ENCODE data around the gene TTC7B. TPM values are rescaled to one million over a fixed set of nuclear protein-coding genes. Genes with fewer than 3 reads are reported as not detected.
"Not testable (repeated sequence)": the region's sequence is repeated elsewhere in the genome, so short reads cannot be mapped to it uniquely, and the experiment has no call there.

TTC7B gene
- total RNA-seq, 2 experiments from 2014 or later, result 1.2 to 1.3 TPM

- H3K27ac Mint-ChIP-seq, result no peak overlapping the region
- no peaks in the 10 kb centered on the region for H3K36me3 Mint-ChIP-seq (ENCODE audit: low read depth)
- intact Hi-C loops (cut with DNase I, micrococcal nuclease), result no loop called here
- Histone ChIP-seq H3K4me3 (ENCODE audit: low read length) (no peak overlapping the region), H3K9me3 (ENCODE audit: control insufficient read depth in 1 of 2, insufficient read depth in 1 of 2, low read length in 2 of 2) (peaks cover 5 to 10% of the 10 kb centered on the region in 2 experiments), H3K36me3 (ENCODE audit: insufficient read depth, low read length) (no peaks in the 10 kb centered on the region), H3K27me3 (ENCODE audit: control insufficient read depth in 1 of 2, insufficient read depth in 2 of 2, low read length in 2 of 2) (peaks cover 0 to 6% of the 10 kb centered on the region in 2 experiments), H3K27ac (ENCODE audit: low read depth in 1 of 2, low read length in 2 of 2) (no peak overlapping the region), H3K4me1 (ENCODE audit: insufficient read depth, low read length) (no peaks in the 10 kb centered on the region)
- H3K9me3 Mint-ChIP-seq, result peaks cover 7% of the 10 kb centered on the region
- DNase-seq (no peak), ATAC-seq (ENCODE audit: poor library complexity) (no peak)
- TF ChIP-seq, protein P1, sequence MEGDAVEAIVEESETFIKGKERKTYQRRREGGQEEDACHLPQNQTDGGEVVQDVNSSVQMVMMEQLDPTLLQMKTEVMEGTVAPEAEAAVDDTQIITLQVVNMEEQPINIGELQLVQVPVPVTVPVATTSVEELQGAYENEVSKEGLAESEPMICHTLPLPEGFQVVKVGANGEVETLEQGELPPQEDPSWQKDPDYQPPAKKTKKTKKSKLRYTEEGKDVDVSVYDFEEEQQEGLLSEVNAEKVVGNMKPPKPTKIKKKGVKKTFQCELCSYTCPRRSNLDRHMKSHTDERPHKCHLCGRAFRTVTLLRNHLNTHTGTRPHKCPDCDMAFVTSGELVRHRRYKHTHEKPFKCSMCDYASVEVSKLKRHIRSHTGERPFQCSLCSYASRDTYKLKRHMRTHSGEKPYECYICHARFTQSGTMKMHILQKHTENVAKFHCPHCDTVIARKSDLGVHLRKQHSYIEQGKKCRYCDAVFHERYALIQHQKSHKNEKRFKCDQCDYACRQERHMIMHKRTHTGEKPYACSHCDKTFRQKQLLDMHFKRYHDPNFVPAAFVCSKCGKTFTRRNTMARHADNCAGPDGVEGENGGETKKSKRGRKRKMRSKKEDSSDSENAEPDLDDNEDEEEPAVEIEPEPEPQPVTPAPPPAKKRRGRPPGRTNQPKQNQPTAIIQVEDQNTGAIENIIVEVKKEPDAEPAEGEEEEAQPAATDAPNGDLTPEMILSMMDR (IDR thresholded peaks at IDR 0.05), result no peak
- H3K27me3 Mint-ChIP-seq, result no peaks in the 10 kb centered on the region
- POLR2A ChIA-PET, result no interaction called here
- H3K4me3 Mint-ChIP-seq, result no peak overlapping the region
- no peaks in the 10 kb centered on the region for H3K4me1 Mint-ChIP-seq (ENCODE audit: low read depth)
- CTCF ChIA-PET, result interaction anchor here (0.7 kb wide), 1 partner anchor 12 kb away, joined by 5 read pairs; no protein-coding TSS in a partner anchor
These were observed 284.7 kb downstream of the TTC7B start for GRCh38 chr14:90531497-90531896.

DNA sequence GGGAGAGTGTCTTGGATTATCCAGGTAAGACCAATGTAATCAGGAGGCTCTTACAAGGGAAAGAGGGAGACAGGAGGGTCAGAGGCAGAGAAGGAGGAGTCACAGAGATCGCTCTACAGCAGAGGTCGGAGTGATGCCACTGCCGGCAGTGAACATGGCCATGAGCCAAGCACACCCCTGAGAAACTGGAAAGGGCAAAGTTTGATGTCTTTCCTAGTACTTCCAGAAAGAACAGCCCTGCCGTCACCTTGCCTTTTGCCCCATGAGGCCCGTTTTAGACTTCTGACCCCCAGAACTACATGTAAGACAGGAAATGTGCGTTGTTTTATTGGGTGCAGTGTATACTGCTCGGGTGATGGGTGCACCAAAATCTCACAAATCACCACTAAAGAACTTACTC is 285.7 kb downstream of the TTC7B start:
- H3K27ac Mint-ChIP-seq, result no peak overlapping the region

GRCh38 chr14:90527978-90528377 is 288.3 kb downstream of the TTC7B start:
- no peaks in the 10 kb centered on the region for H3K4me1 ChIP-seq (ENCODE audit: insufficient read depth, low read length)
- H3K4me3 ChIP-seq (ENCODE audit: low read length), result no peak overlapping the region
- H3K9me3 ChIP-seq (ENCODE audit: control insufficient read depth in 1 of 2, insufficient read depth in 1 of 2, low read length in 2 of 2), result peaks cover 5 to 24% of the 10 kb centered on the region in 2 experiments
- no peak overlapping the region for H3K27ac ChIP-seq (ENCODE audit: low read depth in 1 of 2, low read length in 2 of 2)
- no peaks in the 10 kb centered on the region for H3K27me3 Mint-ChIP-seq
- no peak overlapping the region for H3K4me3 Mint-ChIP-seq
- intact Hi-C loops (cut with DNase I, micrococcal nuclease), result no loop called here
- ATAC-seq (ENCODE audit: poor library complexity), result no peak
- peaks cover 0 to 7% of the 10 kb centered on the region in 2 experiments for H3K27me3 ChIP-seq (ENCODE audit: control insufficient read depth in 1 of 2, insufficient read depth in 2 of 2, low read length in 2 of 2)
- H3K36me3 ChIP-seq (ENCODE audit: insufficient read depth, low read length), result no peaks in the 10 kb centered on the region
- no peak for DNase-seq
- TF ChIP-seq, protein P1 (IDR thresholded peaks at IDR 0.05), result no peak
- no peak overlapping the region for H3K27ac Mint-ChIP-seq
- no peaks in the 10 kb centered on the region for H3K4me1 Mint-ChIP-seq (ENCODE audit: low read depth)
- peaks cover 7% of the 10 kb centered on the region for H3K9me3 Mint-ChIP-seq
- ChIA-PET CTCF (no interaction called here), POLR2A (interaction anchor here (0.7 kb wide), 1 partner anchor 742 kb away, joined by 4 read pairs; no protein-coding TSS in a partner anchor)
- no peaks in the 10 kb centered on the region for H3K36me3 Mint-ChIP-seq (ENCODE audit: low read depth)

More for the DNA sequence above, 285.7 kb downstream of the TTC7B start:
- Histone ChIP-seq H3K4me1 (ENCODE audit: insufficient read depth, low read length) (no peaks in the 10 kb centered on the region), H3K27me3 (ENCODE audit: control insufficient read depth in 1 of 2, insufficient read depth in 2 of 2, low read length in 2 of 2) (peaks cover 0 to 6% of the 10 kb centered on the region in 2 experiments), H3K4me3 (ENCODE audit: low read length) (no peak overlapping the region), H3K36me3 (ENCODE audit: insufficient read depth, low read length) (no peaks in the 10 kb centered on the region), H3K9me3 (ENCODE audit: control insufficient read depth in 1 of 2, insufficient read depth in 1 of 2, low read length in 2 of 2) (peaks cover 5 to 10% of the 10 kb centered on the region in 2 experiments), H3K27ac (ENCODE audit: low read depth in 1 of 2, low read length in 2 of 2) (no peak overlapping the region)
- TF ChIP-seq, protein P1 (IDR thresholded peaks at IDR 0.05), result no peak
- CTCF ChIA-PET, result no interaction called here
- H3K36me3 Mint-ChIP-seq (ENCODE audit: low read depth), result no peaks in the 10 kb centered on the region
- no peaks in the 10 kb centered on the region for H3K27me3 Mint-ChIP-seq
- H3K4me1 Mint-ChIP-seq (ENCODE audit: low read depth), result no peaks in the 10 kb centered on the region
- H3K9me3 Mint-ChIP-seq, result peaks cover 7% of the 10 kb centered on the region
- DNase-seq, result no peak
- intact Hi-C loops (cut with DNase I, micrococcal nuclease), result no loop called here
- H3K4me3 Mint-ChIP-seq, result no peak overlapping the region
- POLR2A ChIA-PET, result no interaction called here
- no peak for ATAC-seq (ENCODE audit: poor library complexity)

DNA sequence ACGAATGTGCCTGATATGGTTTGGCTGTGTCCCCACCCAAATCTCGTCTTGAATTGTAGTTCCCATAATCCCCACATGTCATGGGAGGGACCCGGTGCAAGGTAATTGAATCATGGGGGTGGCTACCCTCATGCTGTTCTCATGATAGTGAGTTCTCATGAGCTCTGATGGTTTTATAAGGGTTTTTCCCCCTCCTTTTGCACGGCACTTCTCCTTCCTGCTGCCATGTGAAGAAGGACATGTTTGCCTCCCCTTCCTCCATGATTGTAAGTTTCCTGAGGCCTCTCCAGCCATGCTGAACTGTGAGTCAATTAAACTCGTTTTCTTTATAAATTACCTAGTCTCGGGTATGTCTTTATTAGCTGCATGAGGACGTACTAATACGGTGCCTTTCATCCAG is 289.7 kb downstream of the TTC7B start:
- intact Hi-C loops (cut with DNase I, micrococcal nuclease); H3K9me3 Mint-ChIP-seq; H3K27me3 ChIP-seq (ENCODE audit: control insufficient read depth in 1 of 2, insufficient read depth in 2 of 2, low read length in 2 of 2); H3K4me1 ChIP-seq (ENCODE audit: insufficient read depth, low read length); H3K27ac ChIP-seq (ENCODE audit: low read depth in 1 of 2, low read length in 2 of 2); ATAC-seq (ENCODE audit: poor library complexity); H3K27me3 Mint-ChIP-seq; CTCF ChIA-PET; DNase-seq; H3K27ac Mint-ChIP-seq; H3K4me1 Mint-ChIP-seq (ENCODE audit: low read depth); POLR2A ChIA-PET; H3K36me3 ChIP-seq (ENCODE audit: insufficient read depth, low read length); H3K36me3 Mint-ChIP-seq (ENCODE audit: low read depth); H3K4me3 ChIP-seq (ENCODE audit: low read length); H3K4me3 Mint-ChIP-seq: not testable (repeated sequence)
- peaks cover 5 to 24% of the 10 kb centered on the region in 2 experiments for H3K9me3 ChIP-seq (ENCODE audit: control insufficient read depth in 1 of 2, insufficient read depth in 1 of 2, low read length in 2 of 2)

DNA sequence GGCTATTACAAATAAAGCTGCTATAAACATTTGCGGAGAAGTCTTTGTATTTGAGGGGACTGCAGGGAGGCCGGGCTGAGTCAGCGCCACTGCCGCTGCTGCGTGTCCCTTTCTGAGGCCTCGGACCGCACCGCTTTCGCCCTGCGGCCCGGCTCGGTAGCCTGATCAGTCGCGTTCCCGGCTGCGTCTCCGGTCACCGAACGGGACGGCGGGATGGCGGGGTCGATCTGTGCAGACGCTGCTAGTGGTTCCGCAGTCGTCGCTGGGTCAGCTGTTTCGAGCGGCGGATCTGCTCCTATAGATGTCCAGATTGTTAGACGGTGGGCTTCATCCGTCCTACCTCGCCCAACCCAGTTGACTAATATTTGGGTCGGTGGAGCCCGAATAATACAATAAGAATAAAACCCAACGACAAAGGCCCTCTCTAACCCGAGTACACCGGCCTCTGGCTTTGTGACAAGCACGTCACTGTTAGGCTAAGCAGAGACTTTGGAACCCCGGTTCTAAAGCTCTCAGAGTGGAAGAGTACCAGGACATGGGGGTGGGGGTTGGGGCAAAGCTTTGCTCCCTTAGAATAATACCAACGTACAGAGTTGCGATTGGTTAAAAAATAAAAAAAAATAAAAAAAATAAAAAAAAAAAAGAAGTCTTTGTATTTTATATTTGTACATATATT is 290.7 kb downstream of the TTC7B start:
- H3K27me3 ChIP-seq (ENCODE audit: control insufficient read depth in 1 of 2, insufficient read depth in 2 of 2, low read length in 2 of 2); H3K36me3 ChIP-seq (ENCODE audit: insufficient read depth, low read length); DNase-seq; POLR2A ChIA-PET; H3K9me3 Mint-ChIP-seq; H3K4me1 Mint-ChIP-seq (ENCODE audit: low read depth); H3K4me1 ChIP-seq (ENCODE audit: insufficient read depth, low read length); H3K27ac ChIP-seq (ENCODE audit: low read depth in 1 of 2, low read length in 2 of 2); intact Hi-C loops (cut with DNase I, micrococcal nuclease); H3K27ac Mint-ChIP-seq; H3K36me3 Mint-ChIP-seq (ENCODE audit: low read depth); H3K4me3 Mint-ChIP-seq; H3K27me3 Mint-ChIP-seq; ATAC-seq (ENCODE audit: poor library complexity); H3K4me3 ChIP-seq (ENCODE audit: low read length); CTCF ChIA-PET: not testable (repeated sequence)
- peaks cover 5 to 24% of the 10 kb centered on the region in 2 experiments for H3K9me3 ChIP-seq (ENCODE audit: control insufficient read depth in 1 of 2, insufficient read depth in 1 of 2, low read length in 2 of 2)

Data from CD4-positive, alpha-beta T cell (primary cell).